B cell (primary cell): Measurements from ENCODE around the gene VEZT. TPM values are rescaled to one million over a fixed set of nuclear protein-coding genes. Genes with fewer than 3 reads are reported as not detected.

Experiments
- ATAC-seq: fragments of 200-7000 bp; cut with Tn5 transposase; one replicate; pipeline ENCODE4 v1.10.0; 2021; ENCODE audit warnings: low read depth, mild to moderate bottlenecking, moderate number of reproducible peaks, moderate library complexity
- CTCF ChIA-PET: fragments of 350-600 bp; sonication (Branson Sonifier 250); formaldehyde crosslinking; loops from one replicate; lab custom pipeline; 2021; ENCODE audit warnings: antibody characterized with exemption, inconsistent platforms; lab: Charles Lee
- POLR2A ChIA-PET: fragments of 350-600 bp; sonication (Branson Sonifier 250); formaldehyde crosslinking; loops from one replicate; lab custom pipeline; 2021; ENCODE audit warnings: antibody characterized with exemption; lab: Charles Lee
- DNase-seq: peaks from one replicate; pipeline ENCODE4 v3.0.0; 2013
- H2AFZ ChIP-seq: 2 replicates; pipeline ENCODE4 v1.6.1; 2012; ENCODE audit warnings: mild to moderate bottlenecking, low read depth, low read length; ENCODE audit not compliant: insufficient read depth, poor library complexity, severe bottlenecking
- H3K27ac ChIP-seq, 2 donors: 1 replicate in 1 of 2; 2 replicates in 1 of 2; pipeline ENCODE4 v1.5.1; 2012 to 2013; ENCODE audit warnings: low read length in 2 of 2, mild to moderate bottlenecking in 2 of 2, moderate library complexity in 1 of 2
- H3K27me3 ChIP-seq, 4 experiments: fragments of 200-600 bp in 1 of 4; sonication (generic) in 1 of 4; replicated peaks in 1 of 4; 1 replicate in 2 of 4; 2 replicates in 2 of 4; pipeline versions ENCODE4 v1.6.1 to v1.7.0; 2013 to 2016; ENCODE audit warnings: low read length in 3 of 4, mild to moderate bottlenecking in 2 of 4, mixed read lengths in 1 of 4, moderate library complexity in 1 of 4; ENCODE audit not compliant: insufficient read depth in 4 of 4, control insufficient read depth in 3 of 4; ENCODE audit errors: control extremely low read depth in 1 of 4
- H3K36me3 ChIP-seq, 2 experiments: replicated peaks in 1 of 2; 1 replicate in 1 of 2; 2 replicates in 1 of 2; pipeline versions ENCODE4 v1.6.1 to v1.7.1; 2013; ENCODE audit warnings: low read length in 1 of 2; ENCODE audit not compliant: insufficient read depth in 2 of 2, control insufficient read depth in 1 of 2; ENCODE audit errors: control extremely low read depth in 1 of 2, extremely low read depth in 1 of 2
- H3K4me1 ChIP-seq, 2 donors: fragments of 200-600 bp in 1 of 2; sonication (generic) in 1 of 2; 1 replicate in 1 of 2; 2 replicates in 1 of 2; pipeline versions ENCODE4 v1.5.1 to v1.6.1; 2013 to 2017; ENCODE audit warnings: low read length in 2 of 2; ENCODE audit not compliant: control insufficient read depth in 2 of 2, insufficient read depth in 2 of 2
- H3K4me2 ChIP-seq: replicated peaks from 2 replicates; pipeline ENCODE3; 2012; ENCODE audit warnings: mild to moderate bottlenecking, low read depth, low read length; ENCODE audit not compliant: poor library complexity, severe bottlenecking
- H3K4me3 ChIP-seq, 5 experiments: fragments of 200-600 bp in 1 of 5; sonication (generic) in 1 of 5; 1 replicate in 3 of 5; 2 replicates in 2 of 5; pipeline versions ENCODE4 v1.5.1 to v1.7.0; 2011 to 2016; ENCODE audit warnings: low read length in 4 of 5, mild to moderate bottlenecking in 4 of 5, low read depth in 2 of 5, control low read depth in 1 of 5, moderate library complexity in 1 of 5; ENCODE audit not compliant: insufficient read depth in 1 of 5; ENCODE audit errors: control extremely low read depth in 1 of 5, extremely low read depth in 1 of 5
- H3K79me2 ChIP-seq: fragments of 200-600 bp; sonication (generic); one replicate; pipeline ENCODE4 v1.6.0; 2016; ENCODE audit warnings: low read length; ENCODE audit not compliant: control insufficient read depth, insufficient read depth
- H3K9ac ChIP-seq: fragments of 200-600 bp; sonication (generic); 2 replicates; pipeline ENCODE4 v1.6.1; 2017; ENCODE audit warnings: mild to moderate bottlenecking, low read length, moderate library complexity
- H3K9me3 ChIP-seq, 3 donors: one replicate each; pipeline versions ENCODE4 v1.6.1 to v1.7.1; 2013; ENCODE audit warnings: low read length in 2 of 3; ENCODE audit not compliant: control insufficient read depth in 2 of 3, insufficient read depth in 1 of 3; ENCODE audit errors: control extremely low read depth in 1 of 3
- H4K20me1 ChIP-seq: 2 replicates; pipeline ENCODE4 v1.6.0; 2012; ENCODE audit warnings: mild to moderate bottlenecking, low read length; ENCODE audit not compliant: insufficient read depth, control insufficient read depth, poor library complexity, severe bottlenecking
- H3K27ac Mint-ChIP-seq: one replicate; pipeline ENCODE4 v1.8.0; 2021; ENCODE audit warnings: mixed read lengths
- H3K27me3 Mint-ChIP-seq: one replicate; pipeline ENCODE4 v1.8.0; 2021; ENCODE audit warnings: mixed read lengths
- H3K4me1 Mint-ChIP-seq: one replicate; pipeline ENCODE4 v1.8.0; 2021; ENCODE audit warnings: mixed read lengths
- H3K4me3 Mint-ChIP-seq: one replicate; pipeline ENCODE4 v1.8.0; 2021; ENCODE audit warnings: mixed read lengths
- H3K9me3 Mint-ChIP-seq: one replicate; pipeline ENCODE4 v1.8.0; 2022; ENCODE audit warnings: mixed read lengths; ENCODE audit not compliant: insufficient read depth
- CTCF ChIP-seq: fragments of 200-600 bp; IDR thresholded peaks from one replicate; pipeline ENCODE4 v1.8.0; 2022; ENCODE audit warnings: antibody characterized with exemption, mild to moderate bottlenecking
- EZH2 ChIP-seq: IDR thresholded peaks from 2 replicates; pipeline ENCODE4 v1.6.1; 2012; ENCODE audit warnings: borderline replicate concordance, low read depth, mild to moderate bottlenecking, moderate library complexity, low read length; ENCODE audit not compliant: insufficient read depth, poor library complexity, severe bottlenecking
- WGBS: methylation state at CpG from one replicate; pipeline ENCODE4 v1.1.5; 2013; ENCODE audit warnings: missing lambda C conversion rate; ENCODE audit not compliant: insufficient coverage; 5-methylcytosine and 5-hydroxymethylcytosine counted together
- intact Hi-C: fragments of 100-400 bp; cut with micrococcal nuclease; formaldehyde crosslinking; loops from one replicate; pipeline ENCODE4 v1.10.0; 2022
- polyA plus RNA-seq: library from polyadenylated mRNA; depleted of rRNA; stranded (reverse); fragments of >200 nt; gene quantifications from 2 replicates; pipeline ENCODE4 v1.2.3, GENCODE V29; 2012
- total RNA-seq, 2 donors: library from RNA; stranded (reverse); fragments of 120-200 nt in 1 of 2; gene quantifications; 1 replicate in 1 of 2; 2 replicates in 1 of 2; pipeline versions ENCODE4 v1.2.3 to v1.2.4, GENCODE V29; 2013 to 2022

Gene VEZT
- total and polyA plus RNA-seq, 2 donors (not counting 1 experiment from before 2014, with no cell fraction given) = 19.9 to 61.8 TPM

GRCh38 chr12:95224202-95225170, 6.9 kb downstream of the VEZT start:
- Mint-ChIP-seq H3K4me1 (peaks cover 32% of the 10 kb centered on the region), H3K27me3 (no peaks in the 10 kb centered on the region), H3K4me3 (no peak overlapping the region), H3K27ac (no peak overlapping the region), H3K9me3 (no peaks in the 10 kb centered on the region)
- H4K20me1 ChIP-seq = peaks cover 20% of the 10 kb centered on the region
- intact Hi-C loops = no loop called here
- H3K79me2 ChIP-seq = peaks cover 92% of the 10 kb centered on the region
- H3K9ac ChIP-seq = no peak overlapping the region
- ATAC-seq (no peak), DNase-seq (no peak)
- no peaks in the 10 kb centered on the region for H3K27me3 ChIP-seq
- WGBS = 98% methylated on average over 6 of the region's 8 CpGs
- H3K4me3 ChIP-seq = no peak overlapping the region
- POLR2A ChIA-PET = interaction anchor here (0.7 kb wide), 1 partner anchor 17 kb away, joined by 3 read pairs; no protein-coding TSS in a partner anchor
- H2AFZ ChIP-seq = no peak overlapping the region
- TF ChIP-seq EZH2 (no peak), CTCF (no peak)
- H3K27ac ChIP-seq = no peak overlapping the region
- peaks cover 0 to 11% of the 10 kb centered on the region in 2 experiments for H3K36me3 ChIP-seq
- H3K4me1 ChIP-seq = peaks cover 0 to 6% of the 10 kb centered on the region in 2 donors
- CTCF ChIA-PET = no interaction called here
- no peaks in the 10 kb centered on the region for H3K9me3 ChIP-seq
- H3K4me2 ChIP-seq = no peak overlapping the region

GRCh38 chr12:95225645-95226212, 8.1 kb downstream of the VEZT start:
- POLR2A ChIA-PET = interaction anchor here (0.7 kb wide), 1 partner anchor 377 kb away, joined by 5 read pairs; no protein-coding TSS in a partner anchor

More at GRCh38 chr12:95225645-95226212, 8.1 kb downstream of the VEZT start:
- Histone ChIP-seq H3K27me3 (no peaks in the 10 kb centered on the region), H3K4me2 (no peak overlapping the region), H3K4me3 (no peak overlapping the region), H3K9ac (no peak overlapping the region), H3K4me1 (peaks cover 0 to 6% of the 10 kb centered on the region in 2 donors), H3K9me3 (no peaks in the 10 kb centered on the region), H2AFZ (no peak overlapping the region), H3K36me3 (peaks cover 0 to 11% of the 10 kb centered on the region in 2 experiments), H3K79me2 (peaks cover 92% of the 10 kb centered on the region), H4K20me1 (peaks cover 16% of the 10 kb centered on the region), H3K27ac (no peak overlapping the region)
- ATAC-seq (no peak), DNase-seq (no peak)
- no peaks in the 10 kb centered on the region for H3K27me3 Mint-ChIP-seq
- no peak overlapping the region for H3K4me3 Mint-ChIP-seq
- 100% methylated on average over 1 of the region's 1 CpG for WGBS
- CTCF ChIA-PET = interaction anchor here (0.6 kb wide), 1 partner anchor 314 kb away, joined by 3 read pairs; no protein-coding TSS in a partner anchor
- intact Hi-C loops = no loop called here
- peaks cover 31% of the 10 kb centered on the region for H3K4me1 Mint-ChIP-seq
- no peaks in the 10 kb centered on the region for H3K9me3 Mint-ChIP-seq
- TF ChIP-seq EZH2 (no peak), CTCF (no peak)
- no peak overlapping the region for H3K27ac Mint-ChIP-seq
